Mesenteric fat pad (tissue), 1 donor: ENCODE data around the gene AP3S2. TPM values are rescaled to one million over a fixed set of nuclear protein-coding genes. Genes with fewer than 3 reads are reported as not detected.
A peak's percentile ranks its signal among the peaks of the same experiment; 100 is the strongest.
"Not testable (repeated sequence)": the region's sequence is repeated elsewhere in the genome, so short reads cannot be mapped to it uniquely, and the experiment has no call there.

Experiments
- DNase-seq: peaks from one replicate; pipeline ENCODE4 v3.0.0-alpha.2; 2020; ENCODE audit warnings: low spot score
- long read RNA-seq: library from polyadenylated mRNA; unstranded; transcript quantifications from one replicate; pipeline ENCODE4 v2.0.0, GENCODE V29; 2020
- total RNA-seq: library from RNA; stranded (reverse); fragmentation: NEBNext Ultra II Directional; extraction: Animal tissue kit (Norgen Biotek cat#: 25700); gene quantifications from one replicate; pipeline ENCODE4 v1.2.1, GENCODE V29; 2021
- donor health status: DM: yes; HTN: yes; CAD: no.

Gene AP3S2
- 27.3 TPM for total RNA-seq
- long read RNA-seq, full-length matches to known transcripts = 186 of 205 reads
- long read RNA-seq, partial matches to known transcripts = 2 of 205 reads
- long read RNA-seq, other reads (novel, unspliced or antisense) = 17 of 205 reads

- peak; percentile 96 for DNase-seq
Measured at GRCh38 chr15:89893696-89894447, at the start of gene AP3S2. TSS of gene AP3S2 (minus strand) at chr15:89893994. CDS start at chr15:89893949, 45 bp downstream.

DNA sequence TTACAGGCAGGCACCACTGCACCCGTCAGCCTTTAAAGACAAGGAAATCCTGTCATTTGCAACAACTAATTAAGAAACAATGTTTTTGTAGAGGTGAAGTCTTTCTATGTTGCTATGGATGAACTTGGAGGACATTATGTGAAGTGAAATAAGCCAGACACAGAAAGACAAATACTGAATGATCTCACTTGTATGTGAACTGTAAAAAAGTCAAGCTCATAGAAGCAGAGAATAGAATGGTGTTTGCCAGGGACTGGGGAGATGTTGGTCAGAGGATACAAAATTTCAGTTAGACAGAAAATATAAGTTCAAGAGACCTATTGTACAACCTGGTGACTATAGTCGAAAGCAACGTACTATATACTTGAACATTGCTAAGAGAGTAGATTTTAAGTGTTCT lies 46.1 kb upstream of the AP3S2 start:
- no peak for DNase-seq

DNA sequence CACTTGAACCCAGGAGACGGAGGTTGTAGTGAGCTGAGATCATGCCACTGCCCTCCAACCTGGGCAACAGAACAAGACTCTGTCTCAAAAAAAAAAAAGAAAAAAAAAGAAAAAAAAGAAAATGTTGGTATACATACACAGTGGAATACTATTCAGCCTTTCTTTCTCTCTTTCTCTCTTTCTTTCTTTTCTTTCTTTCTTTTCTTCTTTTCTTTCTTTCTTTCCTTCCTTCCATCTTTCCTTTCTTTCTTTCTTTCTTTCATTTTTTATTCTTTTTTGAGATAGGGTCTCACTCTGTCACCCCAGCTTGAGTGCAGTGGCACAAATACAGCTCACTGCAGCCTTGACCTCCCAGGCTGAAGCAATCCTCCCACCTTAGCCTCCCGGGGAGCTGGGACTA lies 45.6 kb upstream of the AP3S2 start:
- not testable (repeated sequence) for DNase-seq

DNA sequence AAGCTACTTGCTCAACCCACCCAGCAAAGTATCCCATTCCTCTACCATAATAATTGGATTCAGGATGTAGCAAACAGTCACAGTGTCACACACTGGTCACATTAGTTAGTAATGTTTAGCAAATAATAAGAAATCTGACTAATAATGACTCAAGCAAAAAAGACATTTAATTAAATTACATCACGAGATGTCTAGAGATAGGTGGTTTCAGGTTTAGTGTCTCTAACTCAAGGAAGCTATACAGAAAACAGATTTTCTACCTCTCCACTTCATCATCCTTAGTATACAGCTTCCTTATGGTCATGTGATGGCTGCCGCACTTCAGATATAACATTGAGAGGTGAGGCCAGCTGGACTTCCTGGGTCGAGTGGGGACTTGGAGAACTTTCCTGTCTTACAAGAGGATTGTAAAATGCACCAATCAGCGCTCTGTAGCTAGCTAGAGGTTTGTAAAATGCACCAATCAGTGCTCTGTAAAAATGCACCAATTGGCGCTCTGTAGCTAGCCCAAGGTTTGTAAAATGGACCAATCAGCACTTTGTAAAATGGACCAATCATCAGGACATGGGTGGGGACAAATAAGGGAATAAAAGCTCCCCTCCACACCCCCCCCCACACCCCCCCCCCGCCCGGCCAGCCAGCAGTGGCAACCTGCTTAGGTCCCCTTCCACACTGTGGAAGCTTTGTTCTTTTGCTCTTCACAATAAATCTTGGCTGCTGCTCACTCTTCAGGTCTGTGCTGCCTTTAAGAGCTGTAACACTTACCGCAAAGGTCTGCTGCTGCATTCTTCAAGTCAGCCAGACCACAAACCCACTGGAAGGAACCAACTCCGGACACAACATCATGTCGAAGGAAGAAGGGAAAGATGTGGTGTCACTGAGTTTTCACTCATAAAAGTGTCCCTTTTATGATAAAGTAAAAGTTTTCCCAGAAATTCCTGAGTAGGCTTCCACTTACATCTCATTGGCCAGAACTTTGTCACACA lies 43.9 kb upstream of the AP3S2 start:
- no peak for DNase-seq

DNA sequence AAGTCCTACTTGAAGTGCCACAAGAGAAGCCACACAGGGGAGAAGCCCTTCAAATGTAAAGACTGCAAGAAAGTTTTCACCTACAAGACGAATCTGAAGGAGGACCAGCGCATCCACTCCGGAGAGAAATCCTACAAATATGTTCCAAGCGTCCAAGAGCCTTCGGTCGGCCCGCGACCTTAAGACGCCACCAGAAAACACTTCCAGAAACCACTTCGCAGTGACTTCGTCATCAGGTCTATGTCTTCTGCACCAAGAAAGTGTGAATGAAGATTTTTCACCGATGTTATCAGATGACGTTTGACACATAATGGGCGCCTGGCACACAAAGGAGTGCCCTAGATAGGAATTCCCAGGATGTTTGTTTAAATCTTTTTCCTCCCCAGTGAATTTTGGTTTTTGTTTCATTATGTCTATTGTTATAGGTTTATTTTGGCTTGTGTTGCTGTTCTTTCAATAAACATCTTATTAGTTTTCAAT lies 43.0 kb upstream of the AP3S2 start:
- no peak for DNase-seq

- DNase-seq = peak; percentile 43
Measured at GRCh38 chr15:89936051-89936785, 42.4 kb upstream of the AP3S2 start.

DNA sequence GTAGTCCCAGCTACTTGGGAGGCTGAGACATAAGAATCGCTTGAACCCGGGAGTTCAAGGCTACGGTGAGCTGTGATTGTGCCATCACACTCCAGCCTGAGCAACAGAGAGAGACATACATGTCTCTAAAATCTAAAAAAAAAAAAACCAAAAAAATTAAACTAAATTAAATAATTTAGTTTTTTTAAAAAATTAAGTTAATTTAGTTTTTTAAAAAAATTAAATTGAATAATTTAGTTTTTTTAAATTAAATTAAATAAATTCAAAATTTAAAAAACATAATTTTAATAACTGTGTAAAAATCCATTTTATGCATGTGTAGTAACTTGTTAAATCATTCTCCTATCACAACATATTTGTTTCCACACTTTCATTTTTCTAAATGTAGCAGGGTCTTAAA lies 39.1 kb upstream of the AP3S2 start:
- DNase-seq = no peak

GRCh38 chr15:89928421-89928820 lies 34.6 kb upstream of the AP3S2 start:
- DNase-seq = no peak

DNA sequence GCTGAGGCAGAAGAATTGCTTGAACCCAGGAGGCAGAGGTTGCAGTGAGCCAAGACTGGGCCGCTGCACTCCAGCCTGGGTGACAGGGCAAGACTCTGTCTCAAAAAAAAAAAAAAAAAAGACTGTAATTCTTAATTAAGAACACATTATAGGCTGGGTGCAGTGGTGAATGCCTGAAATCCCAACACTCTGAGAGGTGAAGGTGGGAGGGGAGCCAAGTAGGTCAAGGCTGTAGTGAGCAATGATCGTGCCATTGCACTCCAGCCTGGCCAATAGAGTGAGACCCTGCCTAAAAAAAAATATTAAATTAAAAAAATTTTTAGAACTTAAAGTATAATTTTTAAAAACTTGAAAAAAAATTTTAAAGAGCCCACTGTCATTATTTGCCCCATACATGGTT lies 32.4 kb upstream of the AP3S2 start:
- DNase-seq = no peak

- no peak for DNase-seq
Measured at GRCh38 chr15:89917442-89918101, 23.8 kb upstream of the AP3S2 start.

DNA sequence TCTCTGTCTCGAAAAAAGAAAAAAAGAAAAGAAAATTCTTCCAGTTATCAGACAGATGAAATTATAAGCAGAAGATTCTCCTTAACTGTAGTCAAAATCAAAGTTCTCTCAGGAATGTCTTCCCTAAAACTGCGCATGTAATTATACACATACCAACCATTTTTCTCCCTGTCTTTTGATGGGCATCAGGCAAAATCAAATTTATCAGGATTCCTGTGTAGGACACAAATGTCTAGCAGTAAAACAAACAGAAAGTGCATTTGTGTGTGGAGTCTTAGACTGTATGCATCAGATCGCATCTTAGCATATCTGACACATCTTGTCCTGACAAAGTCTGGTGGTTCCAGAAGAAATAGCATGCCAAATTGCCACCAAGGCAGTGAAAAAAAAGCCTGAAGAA lies 22.9 kb upstream of the AP3S2 start:
- DNase-seq = no peak

DNA sequence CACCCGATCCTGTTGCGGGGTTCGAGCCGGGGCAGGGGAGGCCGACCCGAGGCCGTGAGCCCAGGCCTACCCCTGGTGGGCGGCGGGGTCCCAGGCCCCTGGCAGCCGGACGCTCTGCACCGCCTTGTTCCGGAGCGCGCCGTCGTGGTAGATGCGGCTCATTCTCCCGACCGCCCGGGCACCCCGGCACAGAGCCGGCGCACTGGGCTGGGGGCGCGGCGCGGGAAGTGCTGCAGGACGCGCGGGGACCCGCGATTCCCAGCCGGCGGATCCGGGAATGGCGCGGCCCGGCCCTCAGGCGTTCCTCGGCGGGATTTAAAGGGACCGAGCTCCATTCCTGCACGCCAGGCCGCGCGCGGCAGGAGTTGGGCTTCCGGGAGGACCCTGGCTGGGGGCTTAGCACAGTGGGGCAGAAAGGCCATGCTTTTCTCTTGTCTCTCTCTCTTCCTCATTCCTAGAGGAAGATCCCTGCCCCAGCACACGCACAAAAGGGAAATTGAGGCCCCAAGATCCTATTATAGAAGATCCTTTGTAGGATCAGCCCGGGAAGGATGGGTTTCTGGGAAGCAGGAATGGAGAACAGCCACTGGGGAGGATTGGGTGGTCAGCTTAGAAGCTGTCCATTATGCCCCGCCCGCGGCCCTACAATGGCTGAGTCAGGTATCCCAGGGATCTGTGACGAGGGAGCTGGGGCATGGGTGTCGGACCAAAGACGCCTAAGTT lies 19.0 kb upstream of the AP3S2 start, which contains the start of gene ARPIN:
Gene ARPIN (minus strand): TSS at position 279 of the 723 bp plus-strand sequence. CDS start 117 bp downstream, at position 162.
- peak; percentile 89 for DNase-seq

DNA sequence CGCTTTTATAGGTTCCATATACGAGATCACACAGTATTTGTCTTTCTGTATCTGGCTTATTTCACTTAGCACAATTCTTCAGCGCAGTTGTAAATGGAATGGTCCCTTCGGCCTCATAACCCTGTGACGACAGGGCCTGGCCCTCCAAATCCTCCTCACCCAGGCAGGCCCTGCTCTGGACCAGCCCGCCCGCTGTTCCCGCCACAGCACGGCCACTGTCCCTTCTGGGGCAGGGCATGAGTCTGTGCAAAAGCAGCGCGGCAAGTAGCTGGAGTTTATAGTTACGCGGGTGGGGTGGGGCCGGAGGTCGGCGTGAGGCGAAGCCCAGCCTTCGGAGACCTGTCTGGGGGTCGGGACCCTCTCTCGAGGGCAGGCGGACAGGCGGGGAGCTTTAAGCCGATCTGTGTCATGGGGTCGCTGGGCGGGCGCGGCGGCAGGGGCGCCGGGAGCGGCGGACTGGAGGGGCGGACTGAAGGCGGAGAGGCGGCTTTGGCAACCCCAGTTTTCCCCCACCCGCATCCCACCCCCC lies 18.4 kb upstream of the AP3S2 start:
- peak; percentile 90 for DNase-seq

GRCh38 chr15:89910891-89911626 lies 17.3 kb upstream of the AP3S2 start:
- peak; percentile 35 for DNase-seq

- DNase-seq = peak; percentile 35
Measured at GRCh38 chr15:89909611-89910010, 15.8 kb upstream of the AP3S2 start.

DNA sequence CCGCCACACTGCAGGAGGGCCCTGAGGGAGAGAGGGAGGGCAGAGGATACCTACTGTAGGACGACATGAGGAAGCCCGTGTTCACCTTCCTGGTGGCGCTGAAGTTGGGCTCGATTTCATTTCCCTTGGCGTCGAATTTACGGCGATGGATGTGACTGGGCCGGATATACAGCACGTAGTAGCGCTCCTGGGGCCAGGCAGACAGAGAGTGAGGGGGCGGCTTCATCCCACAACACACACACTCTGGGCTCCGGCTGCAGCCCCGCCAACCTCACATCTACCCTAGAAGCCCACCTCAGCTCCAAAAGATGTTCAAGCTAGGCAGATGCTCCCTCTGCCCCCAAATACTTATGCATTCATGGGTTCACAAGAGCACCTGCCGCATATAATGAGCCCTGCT lies 14.4 kb upstream of the AP3S2 start:
- DNase-seq = peak; percentile 62

GRCh38 chr15:89907289-89907688 lies 13.5 kb upstream of the AP3S2 start:
- no peak for DNase-seq

- no peak for DNase-seq
Measured at GRCh38 chr15:89905846-89906378, 12.1 kb upstream of the AP3S2 start.
